Measurements from ENCODE around the gene P3H2.

The P3H2 gene

GRCh38 chr3:190042558-190042957 lies 78.1 kb downstream of the P3H2 start:
- TF ChIP-seq CTCF (IDR thresholded peaks at IDR 0.05): no peak

- no peak for TF ChIP-seq CTCF (IDR thresholded peaks at IDR 0.05)
Measured at GRCh38 chr3:190041333-190042041, 79.2 kb downstream of the P3H2 start.

GRCh38 chr3:190040145-190040544 lies 80.6 kb downstream of the P3H2 start:
- no peak for TF ChIP-seq CTCF (IDR thresholded peaks at IDR 0.05)

- TF ChIP-seq CTCF (IDR thresholded peaks at IDR 0.05): no peak
Measured at GRCh38 chr3:190038050-190038933, 82.4 kb downstream of the P3H2 start.

- TF ChIP-seq CTCF (IDR thresholded peaks at IDR 0.05): no peak
Measured at GRCh38 chr3:190036631-190037030, 84.1 kb downstream of the P3H2 start.

GRCh38 chr3:190034446-190034845 lies 86.3 kb downstream of the P3H2 start:
- no peak for TF ChIP-seq CTCF (IDR thresholded peaks at IDR 0.05)

GRCh38 chr3:190032923-190033322 lies 87.8 kb downstream of the P3H2 start:
- no peak for TF ChIP-seq CTCF (IDR thresholded peaks at IDR 0.05)

All from LNCAP (cell line).